Nephron progenitor cell (in vitro differentiated cells): Measurements from ENCODE around the gene HES4.
"Not testable (repeated sequence)": the region's sequence is repeated elsewhere in the genome, so short reads cannot be mapped to it uniquely, and the experiment has no call there.

Source experiments
- DNase-seq: peaks from one replicate; pipeline ENCODE4 v3.0.0; 2021
- H3K27ac Mint-ChIP-seq: 2 replicates; pipeline ENCODE4 v1.8.0; 2021; ENCODE audit warnings: mild to moderate bottlenecking, moderate library complexity, mixed read lengths
- H3K27me3 Mint-ChIP-seq: 2 replicates; pipeline ENCODE4 v1.8.0; 2021; ENCODE audit warnings: mild to moderate bottlenecking, low read depth, mixed read lengths; ENCODE audit not compliant: poor library complexity
- H3K36me3 Mint-ChIP-seq: 2 replicates; pipeline ENCODE4 v1.8.0; 2021; ENCODE audit warnings: low read depth, mixed read lengths
- H3K4me1 Mint-ChIP-seq: 2 replicates; pipeline ENCODE4 v1.8.0; 2021; ENCODE audit warnings: mixed read lengths
- H3K4me3 Mint-ChIP-seq: 2 replicates; pipeline ENCODE4 v1.8.0; 2021; ENCODE audit warnings: mild to moderate bottlenecking, moderate library complexity, mixed read lengths
- H3K9me3 Mint-ChIP-seq: 2 replicates; pipeline ENCODE4 v1.8.0; 2021; ENCODE audit warnings: mild to moderate bottlenecking, moderate library complexity, mixed read lengths
- TF ChIP-seq, protein P1 (sequence below): fragments of 200-600 bp; sonication (generic); IDR thresholded peaks from 2 replicates; pipeline ENCODE4 v1.5.0; 2021; ENCODE audit warnings: antibody characterized with exemption

HES4 gene

GRCh38 chr1:997713-997992 lies 2.2 kb downstream of the HES4 start:
- TF ChIP-seq, protein P1, sequence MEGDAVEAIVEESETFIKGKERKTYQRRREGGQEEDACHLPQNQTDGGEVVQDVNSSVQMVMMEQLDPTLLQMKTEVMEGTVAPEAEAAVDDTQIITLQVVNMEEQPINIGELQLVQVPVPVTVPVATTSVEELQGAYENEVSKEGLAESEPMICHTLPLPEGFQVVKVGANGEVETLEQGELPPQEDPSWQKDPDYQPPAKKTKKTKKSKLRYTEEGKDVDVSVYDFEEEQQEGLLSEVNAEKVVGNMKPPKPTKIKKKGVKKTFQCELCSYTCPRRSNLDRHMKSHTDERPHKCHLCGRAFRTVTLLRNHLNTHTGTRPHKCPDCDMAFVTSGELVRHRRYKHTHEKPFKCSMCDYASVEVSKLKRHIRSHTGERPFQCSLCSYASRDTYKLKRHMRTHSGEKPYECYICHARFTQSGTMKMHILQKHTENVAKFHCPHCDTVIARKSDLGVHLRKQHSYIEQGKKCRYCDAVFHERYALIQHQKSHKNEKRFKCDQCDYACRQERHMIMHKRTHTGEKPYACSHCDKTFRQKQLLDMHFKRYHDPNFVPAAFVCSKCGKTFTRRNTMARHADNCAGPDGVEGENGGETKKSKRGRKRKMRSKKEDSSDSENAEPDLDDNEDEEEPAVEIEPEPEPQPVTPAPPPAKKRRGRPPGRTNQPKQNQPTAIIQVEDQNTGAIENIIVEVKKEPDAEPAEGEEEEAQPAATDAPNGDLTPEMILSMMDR = no peak
- no peak for DNase-seq
- H3K27ac Mint-ChIP-seq = no peak overlapping the region
- H3K9me3 Mint-ChIP-seq = peaks cover 12% of the 10 kb centered on the region
- H3K27me3 Mint-ChIP-seq = peaks cover 36% of the 10 kb centered on the region
- H3K36me3 Mint-ChIP-seq = peaks cover 5% of the 10 kb centered on the region
- H3K4me1 Mint-ChIP-seq = peaks cover 14% of the 10 kb centered on the region
- peak overlapping the region; percentile 8 for H3K4me3 Mint-ChIP-seq

DNA sequence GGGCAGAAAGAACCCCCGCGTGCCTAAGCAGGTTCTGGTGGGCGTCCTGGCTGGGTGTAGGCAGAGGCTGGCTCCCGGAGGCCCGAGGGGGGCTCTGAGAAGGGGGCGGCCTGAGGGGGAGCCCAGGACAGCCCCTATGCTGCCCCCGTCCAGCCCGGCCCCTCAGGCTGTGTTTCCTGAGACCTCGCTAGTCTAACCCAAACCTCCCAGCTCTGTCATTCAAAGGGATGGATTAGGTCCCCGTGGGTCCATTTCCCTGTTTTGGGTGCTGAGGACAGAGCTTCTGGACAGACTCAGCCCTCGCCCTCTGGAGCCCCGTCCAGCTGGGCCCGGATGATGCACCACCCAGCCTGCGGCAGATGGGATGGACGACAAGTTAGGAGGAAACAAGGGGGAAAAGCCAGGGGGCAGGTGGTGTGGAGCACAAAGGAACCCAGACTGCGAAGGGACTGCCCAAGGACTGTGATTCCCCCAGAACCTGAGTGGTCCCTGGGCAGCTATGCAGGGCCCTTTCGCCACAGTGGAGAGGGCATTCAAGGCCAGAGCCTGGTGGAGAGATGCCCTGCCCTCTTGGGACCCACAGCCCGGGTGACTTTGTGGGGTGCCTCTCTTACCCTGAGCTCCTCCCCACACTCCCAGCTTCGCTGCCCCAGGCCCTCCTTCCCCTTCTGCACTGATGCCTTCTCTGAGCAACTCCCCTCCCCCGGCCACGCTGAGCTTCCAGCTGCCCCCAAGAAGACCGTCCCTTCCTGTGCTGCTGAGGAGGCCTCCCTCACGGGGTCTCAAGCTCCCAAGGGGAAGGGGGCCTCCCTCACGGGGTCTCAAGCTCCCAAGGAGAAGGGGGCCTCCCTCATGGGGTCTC lies 2.8 kb downstream of the HES4 start:
- Mint-ChIP-seq H3K4me3 (peak overlapping the region; percentile 56), H3K9me3 (peaks cover 18% of the 10 kb centered on the region), H3K4me1 (peaks cover 14% of the 10 kb centered on the region), H3K27ac (peak overlapping the region; percentile 49), H3K27me3 (peaks cover 42% of the 10 kb centered on the region), H3K36me3 (peaks cover 11% of the 10 kb centered on the region)
- TF ChIP-seq, protein P1 = no peak
- DNase-seq = no peak

DNA sequence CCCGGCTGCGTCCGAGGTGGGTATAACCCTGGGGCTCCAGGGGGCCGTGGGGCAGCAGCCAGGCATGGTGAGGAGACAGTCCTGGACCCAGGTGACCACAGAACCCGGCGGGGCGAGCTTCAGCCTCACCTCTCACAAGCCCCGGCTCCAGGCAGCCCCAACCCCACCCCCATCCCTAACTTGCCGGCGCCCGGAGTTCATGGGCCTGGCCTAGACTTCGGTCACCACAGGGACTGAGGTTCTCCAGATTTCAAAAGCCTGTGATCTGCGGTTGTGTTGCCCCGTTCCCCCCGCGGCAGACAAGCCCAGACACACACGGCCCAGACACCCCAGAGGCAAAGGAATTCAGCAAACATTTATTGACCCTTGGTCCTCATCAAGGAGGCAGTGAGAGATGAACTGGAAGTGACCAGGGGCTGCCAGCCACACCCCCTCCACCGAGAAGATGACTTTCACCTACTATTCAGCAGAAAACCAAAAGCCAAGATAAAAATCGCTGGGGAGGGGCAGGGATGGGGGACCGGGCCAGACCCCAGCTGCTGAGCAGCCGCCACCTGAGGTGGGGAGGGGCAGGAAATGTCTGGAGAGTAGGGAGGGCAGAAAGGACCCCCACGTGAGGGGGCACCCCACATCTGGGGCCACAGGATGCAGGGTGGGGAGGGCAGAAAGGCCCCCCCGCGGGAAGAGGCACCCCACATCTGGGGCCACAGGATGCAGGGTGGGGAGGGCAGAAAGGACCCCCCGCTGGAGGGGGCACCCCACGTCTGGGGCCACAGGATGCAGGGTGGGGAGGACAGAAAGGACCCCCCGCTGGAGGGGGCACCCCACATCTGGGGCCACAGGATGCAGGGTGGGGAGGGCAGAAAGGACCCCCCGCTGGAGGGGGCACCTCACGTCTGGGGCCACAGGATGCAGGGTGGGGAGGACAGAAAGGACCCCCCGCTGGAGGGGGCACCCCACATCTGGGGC lies 3.9 kb downstream of the HES4 start:
- H3K4me3 Mint-ChIP-seq = peak overlapping the region; percentile 44
- DNase-seq = peak; percentile 9
- TF ChIP-seq, protein P1 = no peak
- H3K27me3 Mint-ChIP-seq = peaks cover 49% of the 10 kb centered on the region
- H3K27ac Mint-ChIP-seq = no peak overlapping the region
- H3K9me3 Mint-ChIP-seq = peaks cover 29% of the 10 kb centered on the region
- H3K36me3 Mint-ChIP-seq = peaks cover 15% of the 10 kb centered on the region
- H3K4me1 Mint-ChIP-seq = peaks cover 14% of the 10 kb centered on the region

DNA sequence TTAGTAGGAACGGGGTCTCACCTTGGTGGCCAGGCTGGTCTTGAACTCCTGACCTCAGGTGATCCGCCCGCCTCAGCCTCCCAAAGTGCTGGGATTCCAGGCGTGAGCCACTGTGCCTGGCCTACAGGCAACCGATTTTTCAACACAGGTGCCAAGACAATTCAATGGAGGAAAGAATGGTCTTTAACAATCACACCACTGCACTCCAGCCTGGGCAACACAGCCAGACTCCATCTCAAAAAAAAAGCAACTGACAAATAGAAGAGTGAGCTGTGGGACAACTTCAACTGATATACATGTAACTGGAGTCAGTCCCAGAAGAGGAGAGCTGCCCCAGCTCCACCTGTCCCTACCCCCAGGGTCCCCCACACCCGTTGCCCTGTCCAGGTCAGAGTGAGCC lies 5.4 kb downstream of the HES4 start:
- not testable (repeated sequence) for H3K27ac Mint-ChIP-seq, H3K4me3 Mint-ChIP-seq, DNase-seq
- H3K36me3 Mint-ChIP-seq = peaks cover 15% of the 10 kb centered on the region
- peaks cover 14% of the 10 kb centered on the region for H3K4me1 Mint-ChIP-seq
- H3K27me3 Mint-ChIP-seq = peaks cover 56% of the 10 kb centered on the region
- H3K9me3 Mint-ChIP-seq = peaks cover 42% of the 10 kb centered on the region

DNA sequence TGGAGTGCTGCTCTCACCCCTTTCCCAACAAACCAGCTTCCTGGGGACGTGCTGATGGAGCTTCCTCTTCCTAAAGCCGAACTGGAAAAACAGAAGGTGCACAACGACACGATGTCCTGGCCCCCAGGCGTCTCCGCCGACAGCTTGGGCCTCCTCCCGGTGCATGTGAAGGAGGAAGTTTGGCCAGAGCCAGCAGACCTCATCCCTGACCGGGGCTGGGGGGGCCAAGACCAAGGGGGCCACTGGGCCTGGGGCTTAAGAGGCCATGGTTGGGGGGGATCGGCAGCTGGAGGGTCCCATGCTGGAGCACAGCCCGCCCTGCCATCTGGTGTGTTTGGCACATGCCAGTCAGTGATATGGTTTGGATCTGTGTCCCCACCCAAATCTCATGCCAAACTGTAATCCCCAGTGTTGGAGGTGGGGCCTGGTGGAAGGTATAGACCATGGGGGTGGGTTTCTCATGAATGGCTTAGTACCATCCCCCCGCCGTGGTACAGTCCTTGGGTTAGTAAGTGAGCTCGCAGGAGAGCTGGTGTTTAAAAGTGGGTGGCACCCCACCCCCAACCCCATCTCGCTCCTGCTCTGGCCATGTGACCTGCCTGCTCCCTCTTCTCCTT lies 6.4 kb downstream of the HES4 start:
- peaks cover 14% of the 10 kb centered on the region for H3K4me1 Mint-ChIP-seq
- TF ChIP-seq, protein P1 = no peak
- no peak overlapping the region for H3K4me3 Mint-ChIP-seq
- peaks cover 63% of the 10 kb centered on the region for H3K27me3 Mint-ChIP-seq
- peaks cover 53% of the 10 kb centered on the region for H3K9me3 Mint-ChIP-seq
- peaks cover 23% of the 10 kb centered on the region for H3K36me3 Mint-ChIP-seq
- no peak for DNase-seq
- H3K27ac Mint-ChIP-seq = no peak overlapping the region

- Mint-ChIP-seq H3K36me3 (peaks cover 29% of the 10 kb centered on the region), H3K9me3 (peaks cover 63% of the 10 kb centered on the region), H3K4me3 (no peak overlapping the region), H3K27me3 (peaks cover 68% of the 10 kb centered on the region), H3K4me1 (peaks cover 12% of the 10 kb centered on the region), H3K27ac (no peak overlapping the region)
- TF ChIP-seq, protein P1 = no peak
- no peak for DNase-seq
Measured at GRCh38 chr1:992362-992761, 7.5 kb downstream of the HES4 start.
